Prostate gland (tissue), 2 donors: ENCODE data around the gene CARMIL1.

Experiments
- CTCF ChIP-seq, 4 experiments: fragments of 200-600 bp in 2 of 4; fragments of 450-650 bp in 2 of 4; sonication (generic) in 2 of 4; IDR thresholded peaks; 1 replicate in 3 of 4; 2 replicates in 1 of 4; pipeline ENCODE4 v1.5.1; 2016 to 2019; ENCODE audit warnings: antibody characterized with exemption in 4 of 4, mild to moderate bottlenecking in 2 of 4, moderate library complexity in 2 of 4
- POLR2A ChIP-seq: fragments of 450-650 bp; IDR thresholded peaks from one replicate; pipeline ENCODE4 v1.6.1; 2016; ENCODE audit warnings: antibody characterized with exemption, mild to moderate bottlenecking
- POLR2AphosphoS5 ChIP-seq: sonication (generic); formaldehyde crosslinking; IDR thresholded peaks from one replicate; pipeline ENCODE4 v1.6.1; 2017; ENCODE audit warnings: antibody characterized with exemption

- TF ChIP-seq CTCF (IDR thresholded peaks at IDR 0.05), result no peak
- TF ChIP-seq POLR2A, result no peak
- TF ChIP-seq POLR2AphosphoS5, result no peak
These were observed 11.5 kb upstream of the CARMIL1 start for GRCh38 chr6:25267662-25268061.
